HUES64 (cell line): ENCODE measurements around the gene PPM1H.

Experiments
- H3K27ac ChIP-seq: 2 replicates; pipeline ENCODE4 v1.7.0; 2013; ENCODE audit warnings: low read depth, low read length, inconsistent platforms
- H3K27me3 ChIP-seq: 2 replicates; pipeline ENCODE4 v1.6.1; 2013; ENCODE audit warnings: mild to moderate bottlenecking, low read length; ENCODE audit not compliant: insufficient read depth
- H3K36me3 ChIP-seq: 2 replicates; pipeline ENCODE4 v1.6.1; 2013; ENCODE audit warnings: mild to moderate bottlenecking, low read length; ENCODE audit not compliant: insufficient read depth
- H3K4me1 ChIP-seq: 2 replicates; pipeline ENCODE4 v1.6.1; 2013; ENCODE audit warnings: mild to moderate bottlenecking, low read length, moderate library complexity; ENCODE audit not compliant: insufficient read depth
- H3K4me3 ChIP-seq: 2 replicates; pipeline ENCODE4 v1.5.1; 2013; ENCODE audit warnings: mild to moderate bottlenecking, low read length, moderate library complexity
- H3K9ac ChIP-seq: 2 replicates; pipeline ENCODE4 v1.6.1; 2013; ENCODE audit warnings: mild to moderate bottlenecking, low read depth, low read length
- H3K9me3 ChIP-seq: 2 replicates; pipeline ENCODE4 v1.6.1; 2013; ENCODE audit warnings: low read depth, low read length; ENCODE audit not compliant: insufficient read depth
- WGBS: fragments of 150-250, 120-280 bp; methylation state at CpG from one replicate; pipeline ENCODE4 v1.1.7; 2013; ENCODE audit warnings: missing lambda C conversion rate; 5-methylcytosine and 5-hydroxymethylcytosine counted together

PPM1H gene

DNA sequence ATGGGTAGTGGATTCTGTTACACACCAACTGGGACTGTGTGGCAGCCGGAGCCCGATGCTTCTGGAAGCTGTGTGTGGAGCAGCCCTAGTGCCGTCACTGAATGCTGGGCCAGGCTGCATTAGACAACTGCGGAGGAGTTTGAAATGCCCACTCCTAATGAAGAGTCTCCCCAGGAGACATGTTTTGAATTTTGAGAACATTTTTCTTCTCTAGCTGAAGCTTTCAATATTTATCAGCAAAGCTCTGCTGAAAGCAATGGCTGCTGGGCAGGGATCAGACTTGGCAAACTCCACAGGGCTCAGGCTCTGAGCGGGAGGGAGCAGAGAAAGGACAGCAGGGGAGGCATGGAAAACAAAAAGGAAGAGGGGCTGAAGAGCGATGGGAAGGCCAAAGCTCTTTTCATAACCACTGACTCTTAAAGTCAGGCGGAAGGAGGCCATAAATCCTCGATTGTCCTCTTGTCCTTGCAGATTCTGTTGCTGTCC lies 279.2 kb downstream of the PPM1H start:
- WGBS, result 52% methylated on average over 8 of the region's 8 CpGs
- Histone ChIP-seq H3K4me1 (peaks cover 89% of the 10 kb centered on the region), H3K36me3 (no peaks in the 10 kb centered on the region), H3K9ac (no peak overlapping the region), H3K27ac (peak overlapping the region; percentile 84; the same call in 1 of the 2 replicates), H3K27me3 (peaks cover 38% of the 10 kb centered on the region), H3K4me3 (no peak overlapping the region), H3K9me3 (no peaks in the 10 kb centered on the region)

DNA sequence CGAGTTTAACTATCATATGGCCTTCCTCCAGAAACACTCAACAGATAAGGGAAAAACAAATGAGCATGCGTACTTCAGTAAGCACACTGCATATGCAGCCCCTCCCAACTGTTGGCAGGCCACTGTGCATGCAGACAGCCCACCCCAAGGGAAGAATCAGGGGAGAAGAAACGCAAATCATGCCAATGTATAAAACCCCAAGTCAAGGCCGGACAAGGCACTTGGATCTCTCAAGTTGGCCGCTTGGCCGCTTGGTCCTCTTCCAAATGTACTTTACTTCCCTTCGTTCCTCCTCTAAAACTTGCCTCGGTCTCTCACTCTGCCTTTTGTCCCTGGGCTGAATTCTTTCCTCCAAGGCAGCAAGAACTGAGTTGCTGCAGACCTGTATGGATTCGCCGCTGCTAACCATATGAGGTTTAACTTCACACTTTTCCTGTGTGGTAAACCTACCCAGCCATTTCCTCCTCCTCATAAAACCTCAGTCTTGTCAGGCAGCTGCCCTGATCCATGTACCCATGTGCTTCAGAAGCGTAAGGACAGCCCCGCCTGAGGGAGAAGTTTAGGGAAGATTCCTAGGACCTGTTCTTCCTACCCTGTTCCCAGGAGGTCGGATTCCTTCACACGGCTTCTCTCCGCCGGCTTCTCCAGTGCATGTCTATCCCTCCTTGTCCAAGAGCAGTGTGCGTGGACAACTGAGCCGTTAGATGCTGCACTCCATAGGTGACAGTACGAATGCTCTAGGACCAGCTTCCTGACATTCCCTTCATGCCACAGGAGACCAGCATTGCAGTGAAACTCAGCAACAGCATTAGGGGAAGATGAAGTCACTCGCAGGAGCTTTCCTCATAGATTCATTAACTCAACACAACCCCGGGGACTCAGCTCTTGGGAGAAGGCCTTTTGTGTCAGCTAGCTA lies 280.4 kb downstream of the PPM1H start:
- Histone ChIP-seq H3K9ac (peak overlapping the region; percentile 12; the same call in 1 of the 2 replicates), H3K4me3 (no peak overlapping the region), H3K27ac (peak overlapping the region; percentile 19; the same call in 1 of the 2 replicates), H3K36me3 (no peaks in the 10 kb centered on the region), H3K4me1 (peaks cover 78% of the 10 kb centered on the region), H3K9me3 (no peaks in the 10 kb centered on the region), H3K27me3 (peaks cover 42% of the 10 kb centered on the region)
- WGBS, result 85% methylated on average over 21 of the region's 21 CpGs

DNA sequence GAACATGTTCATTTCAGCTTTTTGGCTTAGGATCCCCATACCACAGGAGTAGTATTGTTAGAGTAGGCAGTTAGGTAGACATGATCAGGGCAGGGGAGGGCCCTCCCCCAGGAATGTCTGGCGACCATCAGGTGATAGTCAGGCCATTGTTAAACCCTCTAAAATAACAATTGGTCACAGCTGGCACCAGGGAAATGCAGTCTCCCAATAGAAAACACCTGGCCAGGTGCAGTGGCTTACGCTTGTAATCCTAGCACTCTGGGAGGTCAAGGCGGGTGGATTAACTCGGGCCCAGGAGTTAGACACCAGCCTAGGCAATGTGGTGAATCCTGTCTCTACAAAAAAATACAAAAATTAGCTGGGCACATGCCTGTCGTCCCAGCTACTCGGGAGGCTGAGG lies 281.2 kb downstream of the PPM1H start:
- H3K36me3 ChIP-seq, result no peaks in the 10 kb centered on the region
- peaks cover 42% of the 10 kb centered on the region for H3K27me3 ChIP-seq
- H3K27ac ChIP-seq, result peak overlapping the region; percentile 74; the same call in 1 of the 2 replicates
- H3K4me3 ChIP-seq, result 0 out of 2 replicates have a peak overlapping the region, but pooled peaks have one; percentile 17
- H3K4me1 ChIP-seq, result peaks cover 72% of the 10 kb centered on the region
- 20% methylated on average over 6 of the region's 6 CpGs for WGBS
- no peaks in the 10 kb centered on the region for H3K9me3 ChIP-seq
- peak overlapping the region; percentile 12; the same call in 1 of the 2 replicates for H3K9ac ChIP-seq

DNA sequence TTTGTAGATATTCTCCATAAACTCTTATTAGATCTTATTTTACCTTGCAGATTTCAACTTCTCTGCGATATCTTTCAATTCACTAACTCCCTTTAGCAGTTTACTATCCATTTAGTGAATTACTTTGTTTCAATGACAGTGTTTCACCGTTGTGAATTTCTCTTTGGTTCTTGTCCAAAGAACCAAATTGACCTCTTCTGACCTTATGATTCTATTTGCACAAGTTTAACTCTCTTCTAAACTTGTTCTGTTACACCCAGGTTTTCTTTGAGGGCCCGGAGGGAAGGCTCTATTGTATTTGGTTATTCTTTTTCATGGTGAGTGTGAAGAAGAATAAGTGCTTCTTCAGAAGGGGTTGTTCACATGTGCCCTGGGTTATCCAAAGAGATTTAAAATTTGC lies 281.6 kb downstream of the PPM1H start:
- Histone ChIP-seq H3K4me1 (peaks cover 67% of the 10 kb centered on the region), H3K27me3 (peaks cover 42% of the 10 kb centered on the region), H3K9me3 (no peaks in the 10 kb centered on the region), H3K36me3 (no peaks in the 10 kb centered on the region), H3K4me3 (0 out of 2 replicates have a peak overlapping the region, but pooled peaks have one; percentile 17), H3K9ac (no peak overlapping the region), H3K27ac (peak overlapping the region; percentile 74; the same call in 1 of the 2 replicates)
- 61% methylated on average over 3 of the region's 3 CpGs for WGBS

DNA sequence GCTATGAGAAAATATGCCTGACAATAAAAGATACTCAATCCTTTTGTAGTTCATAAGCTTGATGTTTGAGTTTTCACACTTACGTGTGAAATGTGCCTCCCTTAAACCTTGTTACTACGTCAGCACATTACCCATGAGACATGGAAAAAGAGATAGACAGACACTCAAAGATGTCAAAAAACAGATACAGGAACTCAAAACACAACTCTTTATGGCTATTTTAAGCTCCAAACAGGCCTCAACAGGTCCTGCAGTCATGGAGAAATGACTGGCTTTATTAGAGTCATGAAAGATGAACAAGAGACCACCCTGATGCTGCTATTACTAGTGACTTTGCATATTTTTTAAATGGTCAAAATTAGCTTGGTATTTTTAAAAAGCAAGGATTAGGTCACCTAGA lies 283.8 kb downstream of the PPM1H start:
- Histone ChIP-seq H3K4me1 (peaks cover 60% of the 10 kb centered on the region), H3K4me3 (no peak overlapping the region), H3K9me3 (no peaks in the 10 kb centered on the region), H3K9ac (no peak overlapping the region), H3K36me3 (no peaks in the 10 kb centered on the region), H3K27ac (no peak overlapping the region), H3K27me3 (peaks cover 42% of the 10 kb centered on the region)
- 98% methylated on average over 2 of the region's 2 CpGs for WGBS

DNA sequence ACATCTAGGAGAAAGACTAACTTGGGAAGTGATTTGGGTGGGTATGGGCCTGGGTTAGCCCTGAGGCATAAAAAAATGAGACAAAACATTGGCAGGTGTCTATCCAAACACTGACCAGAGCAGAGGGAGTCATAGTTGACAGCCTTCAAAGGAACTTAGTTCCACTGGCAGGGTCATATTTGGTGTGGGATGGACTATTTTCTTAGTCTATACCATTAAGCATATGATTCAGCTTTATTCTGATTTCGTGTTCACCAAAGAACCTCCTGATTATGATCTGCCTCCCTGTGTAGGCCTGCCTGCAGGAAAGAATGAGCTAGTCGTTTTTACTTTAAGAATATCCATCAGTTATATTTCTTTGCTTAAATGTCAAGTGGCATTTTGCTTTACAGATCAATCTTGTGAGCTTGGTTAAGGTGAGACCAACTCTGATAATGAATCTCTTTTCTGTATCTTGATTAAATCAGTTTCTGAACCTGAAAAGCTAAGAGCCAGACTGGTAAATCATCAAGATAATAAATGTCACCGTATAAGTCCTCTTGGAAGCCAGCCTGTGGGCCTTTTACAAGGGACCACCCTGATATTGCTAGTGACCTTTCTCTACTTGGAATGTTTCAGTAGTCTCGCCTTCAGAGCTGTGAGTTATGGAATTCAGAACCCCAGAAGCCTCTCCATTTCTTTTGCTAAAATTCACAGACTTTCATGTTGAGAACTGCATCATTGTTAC lies 285.4 kb downstream of the PPM1H start:
- no peaks in the 10 kb centered on the region for H3K9me3 ChIP-seq
- no peaks in the 10 kb centered on the region for H3K36me3 ChIP-seq
- H3K9ac ChIP-seq, result no peak overlapping the region
- no peak overlapping the region for H3K4me3 ChIP-seq
- H3K27me3 ChIP-seq, result peaks cover 32% of the 10 kb centered on the region
- peaks cover 55% of the 10 kb centered on the region for H3K4me1 ChIP-seq
- no peak overlapping the region for H3K27ac ChIP-seq
- 94% methylated on average over 4 of the region's 4 CpGs for WGBS

DNA sequence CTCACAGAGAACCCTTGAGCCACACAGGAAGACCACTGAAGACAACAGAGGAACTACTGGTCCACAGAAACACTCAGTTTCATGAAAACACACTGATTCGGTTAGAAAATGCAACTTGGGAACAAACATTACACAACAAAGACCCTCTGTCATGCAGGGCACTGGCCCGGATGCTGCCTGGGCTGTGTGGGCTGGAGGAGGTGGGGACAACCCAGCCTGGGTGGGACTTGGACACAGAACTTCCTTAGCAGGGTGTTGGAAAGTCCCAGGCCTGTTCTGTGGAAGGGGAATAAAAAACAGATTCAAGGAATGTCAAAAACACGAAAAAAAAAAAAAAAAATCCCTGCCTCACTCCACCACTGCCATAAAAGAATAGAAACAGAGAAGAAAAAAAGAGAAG lies 287.4 kb downstream of the PPM1H start:
- H3K4me1 ChIP-seq, result peaks cover 41% of the 10 kb centered on the region
- 63% methylated on average over 2 of the region's 3 CpGs for WGBS
- H3K9me3 ChIP-seq, result no peaks in the 10 kb centered on the region
- no peak overlapping the region; the same call in 1 of the 2 replicates for H3K27ac ChIP-seq
- H3K36me3 ChIP-seq, result no peaks in the 10 kb centered on the region
- peaks cover 21% of the 10 kb centered on the region for H3K27me3 ChIP-seq
- no peak overlapping the region for H3K9ac ChIP-seq
- no peak overlapping the region for H3K4me3 ChIP-seq

DNA sequence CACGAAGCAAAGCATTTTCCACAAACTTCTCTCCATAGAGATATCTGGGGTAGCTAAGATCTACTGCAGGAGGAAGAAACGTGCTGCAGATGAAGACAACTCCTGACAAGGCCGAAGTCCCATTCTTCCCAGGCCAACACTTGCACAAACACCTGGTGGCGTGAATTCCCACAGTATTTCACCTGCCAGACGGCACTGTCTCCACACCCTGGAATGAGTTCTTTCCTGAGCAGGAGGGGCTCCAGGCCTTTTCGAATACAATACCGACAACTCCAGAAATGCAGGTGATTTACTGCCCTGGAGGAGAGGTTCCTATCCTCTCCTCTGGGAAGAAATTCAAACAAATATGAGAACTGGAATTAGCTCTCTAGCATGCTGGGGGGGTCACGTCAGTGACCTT lies 288.4 kb downstream of the PPM1H start:
- WGBS, result 94% methylated on average over 8 of the region's 8 CpGs
- Histone ChIP-seq H3K9ac (no peak overlapping the region), H3K27ac (no peak overlapping the region), H3K27me3 (peaks cover 11% of the 10 kb centered on the region), H3K4me3 (no peak overlapping the region), H3K4me1 (peaks cover 35% of the 10 kb centered on the region), H3K9me3 (no peaks in the 10 kb centered on the region), H3K36me3 (no peaks in the 10 kb centered on the region)

DNA sequence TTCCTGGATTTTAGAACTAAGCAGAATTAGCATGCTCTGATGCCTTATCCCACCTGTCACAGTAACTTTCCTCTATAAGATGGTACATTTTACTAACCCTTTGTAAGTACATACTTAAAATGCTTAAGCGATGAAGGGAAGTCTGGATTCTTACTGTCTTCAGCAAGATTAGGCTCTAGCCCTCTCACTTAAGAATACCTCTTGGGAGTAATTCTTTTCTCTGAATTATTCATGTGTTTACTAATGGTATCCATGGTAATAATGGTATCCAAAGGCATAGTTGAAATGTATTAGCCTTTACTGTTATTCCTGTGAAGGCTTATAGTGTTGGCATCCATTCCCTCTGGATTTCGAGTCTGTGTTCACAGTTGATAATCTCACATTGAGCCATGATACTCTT lies 291.5 kb downstream of the PPM1H start:
- no peaks in the 10 kb centered on the region for H3K27me3 ChIP-seq
- H3K9ac ChIP-seq, result no peak overlapping the region
- H3K36me3 ChIP-seq, result no peaks in the 10 kb centered on the region
- 100% methylated on average over 2 of the region's 2 CpGs for WGBS
- H3K9me3 ChIP-seq, result no peaks in the 10 kb centered on the region
- no peak overlapping the region for H3K27ac ChIP-seq
- H3K4me1 ChIP-seq, result peaks cover 39% of the 10 kb centered on the region
- H3K4me3 ChIP-seq, result no peak overlapping the region

DNA sequence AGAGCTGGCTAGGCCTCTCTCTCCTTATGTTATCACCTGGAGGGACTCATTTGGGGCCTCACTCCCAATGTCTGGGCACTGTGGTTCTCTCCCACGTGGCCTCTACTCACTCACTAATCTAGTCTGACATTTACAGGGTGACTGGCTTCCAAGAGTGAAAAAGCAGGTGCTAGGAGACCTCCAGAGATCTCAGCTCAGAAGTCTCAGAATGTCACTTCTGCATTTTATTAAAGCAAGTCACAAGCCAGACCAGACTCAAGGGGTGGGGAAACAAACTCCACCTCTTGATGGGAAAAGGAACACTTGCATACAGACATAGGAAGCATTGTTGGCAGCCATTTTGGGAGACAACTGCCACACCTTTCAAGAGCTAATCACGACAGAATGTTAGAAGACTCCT lies 292.5 kb downstream of the PPM1H start:
- Histone ChIP-seq H3K9me3 (no peaks in the 10 kb centered on the region), H3K27me3 (no peaks in the 10 kb centered on the region), H3K27ac (no peak overlapping the region), H3K36me3 (no peaks in the 10 kb centered on the region), H3K4me1 (peaks cover 38% of the 10 kb centered on the region), H3K9ac (no peak overlapping the region), H3K4me3 (no peak overlapping the region)
- 93% methylated on average over 2 of the region's 2 CpGs for WGBS

DNA sequence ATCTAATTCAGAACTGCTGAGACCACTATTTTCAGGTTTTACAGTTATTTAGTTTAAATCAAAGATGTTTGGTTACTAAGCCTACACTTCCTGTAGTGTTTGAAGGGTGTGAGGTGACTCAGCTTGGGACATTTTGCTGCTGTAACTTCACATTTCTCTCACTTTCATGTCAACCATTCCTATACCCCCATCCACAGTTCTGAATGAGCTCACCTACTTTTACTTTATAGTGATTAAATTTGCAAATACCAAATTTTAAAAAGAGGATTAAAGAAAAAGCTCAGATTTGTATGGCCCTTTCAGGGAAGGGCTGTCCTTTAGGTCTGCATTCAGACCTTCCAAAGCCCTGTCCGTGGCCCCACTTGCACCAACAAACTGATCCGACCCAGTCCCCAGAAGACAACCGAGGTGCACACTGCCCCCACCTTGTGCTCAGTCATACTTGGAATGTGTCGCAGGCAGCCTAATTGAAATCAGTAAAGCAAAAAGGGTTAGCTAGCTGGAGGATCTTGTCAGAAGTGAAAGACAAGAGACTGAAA lies 294.0 kb downstream of the PPM1H start:
- 77% methylated on average over 4 of the region's 4 CpGs for WGBS
- no peak overlapping the region for H3K27ac ChIP-seq
- H3K36me3 ChIP-seq, result no peaks in the 10 kb centered on the region
- H3K9ac ChIP-seq, result peak overlapping the region; percentile 35; the same call in 1 of the 2 replicates
- peaks cover 32% of the 10 kb centered on the region for H3K4me1 ChIP-seq
- no peaks in the 10 kb centered on the region for H3K27me3 ChIP-seq
- H3K4me3 ChIP-seq, result no peak overlapping the region
- H3K9me3 ChIP-seq, result no peaks in the 10 kb centered on the region
